ENCODE data around the gene MBNL1. TPM values are rescaled to one million over a fixed set of nuclear protein-coding genes. Genes with fewer than 3 reads are reported as not detected.

The MBNL1 gene
- total and polyA plus RNA-seq, 2 of the 13 experiments (the other 11 are each of a cell fraction or from before 2014, with no cell fraction given), result 27.1 to 55.4 TPM

GRCh38 chr3:152505926-152506325 lies 237.2 kb downstream of the MBNL1 start:
- Histone ChIP-seq H3K27me3 (ENCODE audit: control insufficient read depth in 1 of 2, insufficient read depth in 2 of 2, low read length in 2 of 2) (no peaks in the 10 kb centered on the region; a peak in 1 of 5 replicates), H3K36me3 (replicated peaks in 1 of 2; ENCODE audit: control insufficient read depth in 1 of 2, insufficient read depth in 2 of 2, low read length in 2 of 2) (no peaks in the 10 kb centered on the region), H3K4me3 (replicated peaks in 1 of 3; ENCODE audit: insufficient read depth in 1 of 3, low read depth in 2 of 3, low read length in 3 of 3) (no peak overlapping the region), H3K9ac (ENCODE audit: insufficient read depth, low read depth, low read length) (no peak overlapping the region), H3K79me2 (ENCODE audit: insufficient read depth, low read length) (no peaks in the 10 kb centered on the region), H3K4me2 (ENCODE audit: low read depth, low read length) (no peak overlapping the region), H4K20me1 (ENCODE audit: insufficient read depth, low read length) (no peaks in the 10 kb centered on the region), H2AFZ (ENCODE audit: low read length) (no peak overlapping the region), H3K9me3 (ENCODE audit: low read length) (no peaks in the 10 kb centered on the region), H3K4me1 (ENCODE audit: insufficient read depth, low read length) (no peaks in the 10 kb centered on the region), H3K27ac (ENCODE audit: extremely low read length, insufficient read depth, low read length) (no peak overlapping the region)
- TF ChIP-seq FOSL2 (CRISPR knock-in tag; IDR thresholded peaks at IDR 0.05) (no peak), BRD4 (CRISPR knock-in tag; IDR thresholded peaks at IDR 0.05) (no peak), ZNF282 (IDR thresholded peaks at IDR 0.05; ENCODE audit: partially characterized antibody) (no peak), ZSCAN29 (CRISPR knock-in tag; conservative IDR thresholded peaks at IDR 0.05) (no peak), KAT7 (CRISPR knock-in tag; IDR thresholded peaks at IDR 0.05; ENCODE audit: borderline replicate concordance) (no peak), HNRNPK (IDR thresholded peaks at IDR 0.05; ENCODE audit: low read depth, low read length, poor library complexity, severe bottlenecking) (no peak), MLXIP (CRISPR knock-in tag; IDR thresholded peaks at IDR 0.05; ENCODE audit: borderline replicate concordance) (no peak), ZNF563 (CRISPR knock-in tag; IDR thresholded peaks at IDR 0.05) (no peak), MNT (IDR thresholded peaks at IDR 0.05) (no peak)
- no peak for FAIRE-seq
- no peak for ATAC-seq
- 3% methylated on average over 4 of the region's 5 CpGs for WGBS (ENCODE audit: low lambda C conversion rate)
- in situ Hi-C loops (cut with HindIII; ENCODE audit: extremely low pct_ligation_motif_present, low pct_unique_long_range_greater_than_20kb), result no loop called here
- intact Hi-C loops (cut with micrococcal nuclease; ENCODE audit: unreplicated experiment), result no loop called here
- ChIA-PET POLR2A (no interaction called here), CTCF (ENCODE audit: low intra/inter-chr PET ratio, low total read pairs) (no interaction called here)
- no TSS peak for BruUV-seq (replicated peaks)
- no peak for DNase-seq (ENCODE audit: low spot score)
